Activated CD8-positive, alpha-beta memory T cell treated with anti-CD3 and anti-CD28 coated beads for 4 hours (primary cell): Measurements from ENCODE around the gene SPC24.
"Not testable (repeated sequence)": the region's sequence is repeated elsewhere in the genome, so short reads cannot be mapped to it uniquely, and the experiment has no call there.

Source experiments
- DNase-seq, 2 donors: peaks; one replicate each; pipeline ENCODE4 v3.0.0-alpha.2; 2020; ENCODE audit warnings: low read depth in 2 of 2

SPC24 gene

GRCh38 chr19:11192957-11193939 is 37.7 kb upstream of the SPC24 start:
- no peak for DNase-seq

DNA sequence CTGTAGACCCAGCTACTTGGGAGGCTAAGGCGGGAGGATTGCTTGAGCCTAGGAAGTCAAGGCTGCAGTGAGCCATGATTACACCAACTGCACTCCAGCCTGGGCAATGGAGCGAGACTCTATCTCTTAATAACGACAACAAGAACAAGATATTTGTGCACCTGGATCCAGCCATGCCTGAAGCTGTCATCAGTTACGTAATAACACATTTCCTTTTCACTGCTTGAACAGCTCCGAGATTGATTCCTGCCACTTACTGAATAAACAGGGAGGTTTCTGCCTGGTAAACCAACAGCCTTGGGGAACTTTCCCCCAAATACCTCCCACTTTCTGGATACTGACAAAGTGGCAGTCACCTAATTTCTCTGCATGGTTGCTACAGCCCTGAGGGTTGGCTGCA is 36.4 kb upstream of the SPC24 start:
- no peak for DNase-seq

GRCh38 chr19:11191273-11191755 is 35.7 kb upstream of the SPC24 start:
- DNase-seq = no peak

DNA sequence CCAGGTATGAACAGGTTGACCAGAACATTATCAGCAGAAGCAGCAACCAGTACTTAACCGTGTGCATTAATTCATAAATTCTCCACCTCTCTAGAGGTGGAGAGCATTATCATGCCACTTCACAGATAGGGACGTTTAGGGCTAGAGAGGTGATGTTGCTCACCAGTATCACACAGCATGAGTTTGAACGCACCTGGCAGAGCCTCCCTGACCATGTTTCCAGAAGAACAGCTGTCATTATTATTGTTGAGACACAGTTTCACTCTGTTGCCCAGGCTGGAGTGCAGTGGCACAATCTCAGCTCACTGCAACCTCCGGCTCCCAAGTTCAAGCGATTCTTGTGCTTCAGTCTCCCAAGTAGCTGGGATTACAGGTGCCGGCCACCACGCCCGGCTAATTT is 34.9 kb upstream of the SPC24 start:
- DNase-seq = no peak

DNA sequence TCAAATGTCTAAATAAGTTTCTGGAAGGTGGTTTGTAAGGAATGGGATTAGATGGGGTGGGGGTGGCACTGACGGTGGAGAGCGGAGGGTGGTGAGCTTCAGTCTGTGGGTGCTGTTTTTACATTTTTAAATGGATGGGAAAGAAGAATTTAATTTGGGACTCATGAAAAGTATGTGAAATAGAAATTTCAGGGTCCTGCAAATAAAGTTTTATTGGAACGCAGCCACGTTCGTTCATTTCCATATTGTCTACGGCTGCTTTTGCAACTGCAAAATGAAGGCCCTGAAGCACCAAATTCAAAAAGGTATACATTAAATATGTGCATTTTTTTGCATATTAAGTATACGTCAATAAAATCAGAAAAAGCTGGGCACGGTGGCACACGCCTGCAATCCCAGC is 31.9 kb upstream of the SPC24 start:
- DNase-seq = no peak

DNA sequence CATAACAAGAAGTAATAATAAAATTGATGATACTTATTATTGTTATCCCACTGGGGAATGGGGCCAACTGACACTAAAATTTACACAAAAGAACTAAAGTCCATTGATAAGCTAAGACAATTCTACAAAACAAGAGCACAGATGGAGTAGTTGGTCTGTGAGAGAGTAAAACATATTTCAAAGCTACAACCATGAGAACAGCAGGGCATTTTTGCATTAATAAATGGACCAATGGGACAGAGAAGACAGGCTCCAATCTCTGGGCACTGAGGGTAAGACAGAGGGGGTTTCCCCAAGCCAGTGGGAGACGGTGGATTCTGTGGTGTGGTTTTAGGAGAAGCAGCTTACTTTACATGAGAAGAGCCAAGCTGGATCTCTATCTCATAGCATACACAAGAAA is 27.4 kb upstream of the SPC24 start:
- DNase-seq = no peak

DNA sequence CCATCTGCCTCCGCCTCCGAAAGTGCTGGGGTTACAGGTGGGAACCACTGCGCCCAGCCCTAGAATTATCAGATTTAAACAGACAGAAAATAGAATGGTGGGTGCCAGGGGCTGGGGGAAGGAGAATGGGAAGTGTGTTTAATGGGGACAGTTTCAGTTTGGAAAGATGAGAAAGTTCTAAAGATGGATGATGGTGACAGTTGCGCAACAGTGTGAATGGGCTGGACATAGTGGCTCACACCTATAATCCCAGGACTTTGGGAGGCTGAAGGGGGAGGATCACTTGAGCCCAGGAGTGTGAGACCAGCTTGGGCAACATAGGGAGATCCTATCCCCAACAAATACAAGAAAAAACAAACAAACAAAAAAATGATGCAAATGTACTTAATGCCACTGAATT is 25.9 kb upstream of the SPC24 start:
- no peak for DNase-seq

DNA sequence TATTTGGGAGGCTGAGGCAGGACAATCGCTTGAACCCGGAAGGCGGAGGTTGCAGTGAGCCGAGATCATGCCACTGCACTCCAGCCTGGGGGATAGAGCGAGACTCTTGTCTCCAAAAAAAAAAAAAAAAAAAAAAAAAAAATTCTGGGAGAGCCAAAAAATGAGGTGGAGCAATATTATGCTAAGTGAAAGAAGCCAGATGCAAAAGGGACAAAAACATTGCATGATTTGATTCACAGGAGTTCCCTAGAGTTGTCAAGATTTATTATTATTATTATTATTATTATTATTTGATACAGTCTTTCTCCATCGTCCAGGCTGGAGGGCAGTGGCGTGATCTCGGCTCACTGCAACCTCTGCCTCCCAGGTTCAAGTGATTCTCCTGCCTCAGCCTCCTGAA is 25.4 kb upstream of the SPC24 start:
- DNase-seq = not testable (repeated sequence)

- DNase-seq = no peak
These were observed 24.8 kb upstream of the SPC24 start for GRCh38 chr19:11180346-11180745.

GRCh38 chr19:11179716-11180297 is 24.2 kb upstream of the SPC24 start:
- DNase-seq = no peak

GRCh38 chr19:11179145-11179465 is 23.5 kb upstream of the SPC24 start:
- DNase-seq = not testable (repeated sequence)

DNA sequence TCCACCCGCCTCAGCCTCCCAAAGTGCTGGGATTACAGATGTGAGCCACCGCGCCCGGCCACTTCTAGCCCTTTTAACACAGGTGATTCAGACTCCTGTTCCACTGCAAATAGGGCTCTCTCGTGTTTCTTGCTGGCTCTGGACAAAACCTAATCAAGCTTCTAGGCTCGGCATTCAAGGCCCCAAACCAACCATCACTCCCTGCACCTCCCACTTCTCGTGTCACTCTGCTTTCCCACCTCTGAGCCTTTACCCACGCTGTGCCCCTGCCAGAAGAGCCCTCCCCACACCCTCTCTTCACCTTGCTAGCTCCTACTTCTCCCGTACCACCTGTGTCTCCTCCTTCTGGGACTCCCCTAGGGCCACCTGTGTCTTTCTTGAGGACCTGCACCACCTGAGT is 22.0 kb upstream of the SPC24 start:
- no peak for DNase-seq

DNA sequence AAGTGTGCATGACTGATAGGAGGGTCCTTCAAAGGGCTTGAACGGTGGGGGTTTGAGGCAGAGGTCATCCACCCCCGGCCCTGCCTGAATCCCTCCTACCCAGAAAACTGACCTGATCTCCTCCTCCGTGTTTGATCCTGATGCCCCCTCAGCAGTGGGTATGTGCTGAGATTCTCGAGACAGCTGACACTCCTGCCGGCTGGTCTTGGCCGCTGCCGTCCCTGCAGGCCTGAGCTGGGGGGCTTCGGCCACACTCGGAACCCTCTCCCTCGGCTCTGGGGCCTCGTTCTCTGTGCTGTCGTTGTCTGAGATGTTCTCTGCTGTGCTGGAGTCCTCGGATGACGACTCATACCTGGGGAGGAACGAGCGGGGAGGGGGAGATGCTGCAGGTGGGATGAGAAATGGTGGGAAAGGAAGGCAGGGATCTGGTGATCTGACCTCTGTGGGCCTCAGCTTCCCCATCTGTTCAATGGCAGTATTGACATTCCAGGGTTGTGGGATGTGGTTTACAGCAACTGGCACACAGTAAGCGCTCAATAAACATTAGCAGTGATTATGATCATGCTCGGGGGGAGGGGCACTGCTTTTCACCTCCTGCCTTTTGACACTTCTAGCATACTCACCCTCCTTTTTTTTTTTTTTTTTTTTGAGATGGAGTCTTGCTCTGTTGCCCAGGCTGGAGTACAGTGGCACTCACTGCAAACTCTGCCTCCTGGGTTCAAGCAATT is 21.0 kb upstream of the SPC24 start:
- DNase-seq = no peak

- DNase-seq = no peak
These were observed 20.3 kb upstream of the SPC24 start for GRCh38 chr19:11175920-11176319.

DNA sequence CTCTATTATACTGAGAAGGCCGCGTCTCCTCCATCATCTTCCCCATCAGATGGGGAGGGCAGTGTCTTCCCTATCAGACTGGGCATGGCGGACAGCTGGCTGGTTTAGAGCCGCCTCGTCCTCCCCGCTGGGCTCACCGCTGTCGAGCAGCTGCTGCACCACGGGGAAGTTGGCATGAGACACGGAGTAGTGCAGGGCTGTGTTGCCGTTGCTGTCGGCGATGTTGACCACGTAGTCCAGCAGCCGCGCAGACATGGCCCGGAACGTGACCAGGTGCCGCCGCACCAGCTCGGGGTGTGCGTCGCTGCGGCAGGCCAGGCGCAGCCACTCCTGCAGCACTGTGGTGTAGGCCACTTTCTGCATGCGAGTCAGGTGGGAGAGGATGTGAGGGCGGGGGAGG is 18.8 kb upstream of the SPC24 start:
- DNase-seq = no peak

DNA sequence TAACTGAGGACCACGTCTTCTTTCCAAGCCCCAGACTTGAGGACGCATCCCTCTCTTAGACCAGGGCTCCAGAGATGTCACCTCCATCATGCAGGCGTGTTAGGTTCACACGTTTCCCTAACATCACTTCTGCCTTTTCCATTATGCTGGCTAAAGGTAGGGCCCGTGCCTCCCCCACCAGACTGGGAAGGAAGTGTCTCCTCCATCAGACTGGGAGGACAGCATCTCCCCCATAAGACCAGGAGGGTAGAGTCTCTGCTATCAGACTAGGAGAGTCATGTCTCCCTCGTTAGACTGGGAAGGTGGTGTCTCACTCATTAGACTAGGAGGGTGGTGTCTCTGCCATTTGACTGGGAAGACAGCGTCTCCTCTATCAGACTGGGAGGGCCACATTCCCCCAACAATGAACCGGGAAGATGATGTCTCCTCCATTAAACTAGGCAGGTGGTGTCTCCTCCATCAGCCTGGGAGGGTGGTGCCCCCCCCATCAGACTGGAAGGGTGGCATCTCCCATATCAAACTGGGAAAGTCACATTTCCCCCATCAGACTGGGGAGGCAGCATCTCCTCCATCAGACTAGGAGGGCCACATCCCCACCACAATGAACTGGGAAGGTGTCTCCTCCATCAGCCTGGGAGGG is 18.1 kb upstream of the SPC24 start:
- no peak for DNase-seq

DNA sequence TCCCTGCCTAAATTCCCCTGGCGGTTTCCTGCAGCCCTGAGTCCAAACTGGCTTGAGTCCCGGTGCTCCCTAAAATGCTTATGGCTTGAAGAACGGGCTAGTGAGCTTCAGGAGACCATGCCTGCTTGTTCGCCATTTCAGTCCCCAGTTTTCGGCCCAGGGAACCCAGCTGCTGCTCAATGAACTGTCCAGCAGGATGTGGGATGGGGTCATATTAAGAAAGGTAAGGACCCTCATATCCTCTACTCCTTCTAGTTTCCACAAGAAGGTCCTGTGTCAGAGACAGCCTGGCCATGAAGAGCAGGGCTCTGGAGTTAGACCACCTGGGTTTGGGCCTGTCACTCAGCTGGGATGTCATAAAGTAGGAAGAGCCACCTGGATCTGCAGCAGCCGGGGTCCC is 17.0 kb upstream of the SPC24 start:
- no peak for DNase-seq

DNA sequence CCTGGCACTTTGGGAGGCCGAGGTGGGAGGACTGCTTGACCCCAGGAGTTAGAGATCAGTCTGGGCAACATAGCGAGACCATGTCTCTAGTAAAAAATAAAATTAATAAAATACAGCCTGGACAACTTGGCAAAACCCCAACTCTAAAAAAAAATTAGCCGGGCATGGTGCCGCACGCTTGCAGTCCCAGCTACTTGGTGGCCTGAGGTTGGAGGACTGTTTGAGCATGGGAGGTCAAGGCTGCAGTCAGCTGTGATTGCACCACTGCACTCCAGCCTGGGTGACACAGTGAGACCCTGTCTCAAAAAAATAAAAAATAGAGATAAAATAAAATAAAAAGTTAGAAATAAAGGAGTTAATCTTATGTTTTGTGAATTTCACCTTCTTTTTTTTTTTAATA is 15.6 kb upstream of the SPC24 start:
- DNase-seq = no peak

- DNase-seq = no peak
These were observed 14.5 kb upstream of the SPC24 start for GRCh38 chr19:11169896-11170678.

GRCh38 chr19:11168568-11168967 is 13.0 kb upstream of the SPC24 start:
- no peak for DNase-seq
